T follicular helper cell (primary cell): Measurements from ENCODE around the gene TOMM34.
A peak's percentile ranks its signal among the peaks of the same experiment; 100 is the strongest.

Experiments
- DNase-seq: peaks from one replicate; pipeline ENCODE4 v3.0.0-alpha.2; 2020; ENCODE audit warnings: low read depth

The TOMM34 gene

GRCh38 chr20:44932916-44933315 lies 27.3 kb downstream of the TOMM34 start:
- DNase-seq: no peak

DNA sequence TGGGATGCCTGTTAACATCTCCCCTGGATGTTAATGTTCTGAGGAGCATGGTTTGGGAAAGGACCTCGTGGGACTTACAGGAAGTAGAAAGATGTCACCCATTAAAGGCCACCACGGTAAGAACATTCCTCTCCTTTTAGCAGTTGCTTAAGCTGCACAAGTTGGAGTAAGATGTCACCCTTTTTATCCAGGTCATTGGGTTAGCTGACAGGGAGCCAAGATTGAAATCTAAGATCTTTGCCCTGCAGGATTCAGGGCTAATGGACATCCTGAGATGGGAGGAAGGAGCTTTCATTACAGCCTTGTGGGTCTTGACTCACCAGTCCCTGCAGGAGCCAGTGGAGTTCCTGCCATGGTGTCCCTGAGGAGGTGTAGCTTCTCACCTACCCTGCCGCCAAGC lies 28.3 kb downstream of the TOMM34 start:
- no peak for DNase-seq

DNA sequence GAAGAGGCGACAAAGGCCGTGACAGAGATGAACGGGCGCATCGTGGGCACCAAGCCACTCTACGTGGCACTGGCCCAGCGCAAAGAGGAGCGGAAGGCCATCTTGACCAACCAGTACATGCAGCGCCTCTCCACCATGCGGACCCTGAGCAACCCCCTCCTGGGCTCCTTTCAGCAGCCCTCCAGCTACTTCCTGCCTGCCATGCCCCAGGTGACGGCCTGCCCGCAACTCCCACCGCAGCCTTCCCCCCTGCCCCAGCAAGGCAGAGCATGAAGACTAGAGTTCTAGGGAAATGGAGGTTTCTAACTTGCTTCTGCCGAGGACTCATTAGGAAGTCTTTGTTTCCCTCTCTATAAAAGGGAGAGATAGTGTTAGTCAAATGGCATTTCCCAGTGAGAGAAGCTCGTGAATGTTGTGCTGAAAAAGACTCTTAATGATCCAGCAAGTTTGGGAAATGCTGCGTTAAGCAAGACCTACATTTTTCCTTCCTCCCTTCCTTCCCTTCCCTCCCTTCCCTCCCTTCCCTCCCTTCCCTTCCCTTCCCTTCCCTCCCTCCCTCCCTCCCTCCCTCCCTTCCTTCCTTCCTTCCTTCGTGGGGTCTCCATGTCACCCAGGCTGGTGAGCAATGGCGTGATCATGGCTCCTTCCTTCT lies 29.6 kb downstream of the TOMM34 start:
- no peak for DNase-seq

DNA sequence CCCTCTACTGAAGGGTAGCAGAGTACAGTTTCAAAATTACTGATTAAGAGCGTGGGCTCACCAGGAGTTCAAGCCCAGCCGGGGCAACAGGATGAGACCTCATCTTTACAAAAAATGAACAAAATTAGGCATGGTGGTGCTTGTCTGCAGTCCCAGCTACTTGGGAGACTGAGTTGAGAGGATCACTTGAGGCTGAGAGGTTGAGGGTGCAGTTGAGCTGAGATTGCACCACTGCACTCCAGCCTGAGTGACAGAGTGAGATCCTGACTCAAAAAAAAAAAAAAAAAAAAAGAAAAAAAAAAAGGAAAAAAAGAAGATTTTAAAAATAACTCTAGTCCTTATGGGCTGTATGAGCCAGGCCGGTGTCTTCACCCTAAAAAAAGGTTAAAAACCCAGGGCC lies 31.6 kb downstream of the TOMM34 start:
- no peak for DNase-seq

- DNase-seq: no peak
These were observed 35.7 kb downstream of the TOMM34 start for GRCh38 chr20:44924541-44924940.

GRCh38 chr20:44921447-44921846 lies 38.8 kb downstream of the TOMM34 start:
- no peak for DNase-seq

GRCh38 chr20:44918761-44919160 lies 41.4 kb downstream of the TOMM34 start:
- no peak for DNase-seq

GRCh38 chr20:44918342-44918741 lies 41.9 kb downstream of the TOMM34 start:
- no peak for DNase-seq

DNA sequence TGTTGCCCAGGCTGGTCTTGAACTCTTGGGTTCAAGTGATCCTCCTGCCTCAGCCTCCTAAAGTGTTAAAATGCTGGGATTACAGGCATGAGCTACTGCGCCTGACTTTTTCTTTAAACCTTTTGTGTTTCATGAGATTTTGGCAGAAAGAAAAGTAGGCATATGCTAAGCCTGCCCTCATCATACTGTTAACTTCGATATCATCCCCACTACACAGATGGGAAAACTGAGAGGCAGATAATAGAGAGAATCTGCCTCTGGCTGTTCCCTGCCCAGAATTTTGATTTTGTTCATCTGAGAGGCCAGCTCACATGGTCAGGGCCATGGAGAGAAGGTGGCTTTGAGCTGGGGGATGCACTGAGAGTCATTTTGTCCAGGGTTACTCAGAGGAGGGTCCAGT lies 42.8 kb downstream of the TOMM34 start:
- DNase-seq: no peak

GRCh38 chr20:44916586-44916985 lies 43.6 kb downstream of the TOMM34 start:
- DNase-seq: no peak

DNA sequence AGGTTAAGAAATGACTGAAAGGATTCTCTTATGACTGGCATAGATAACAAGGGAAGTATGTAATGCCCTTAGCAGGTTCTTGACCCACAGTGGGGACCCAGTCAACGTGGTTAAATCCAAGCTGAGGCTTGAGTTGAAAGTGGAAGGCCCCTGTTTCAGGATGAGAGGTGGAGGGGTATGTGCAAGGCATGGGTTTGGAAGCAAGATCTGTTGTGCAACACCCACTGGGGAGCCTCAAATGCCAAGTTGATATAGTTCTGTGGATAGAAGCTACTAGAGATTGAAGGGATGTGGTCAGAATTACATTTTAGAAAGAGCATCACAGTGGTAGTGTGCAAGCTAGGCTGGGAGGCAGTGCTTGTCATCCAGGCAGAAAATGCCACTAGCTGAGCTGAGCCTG lies 45.3 kb downstream of the TOMM34 start:
- no peak for DNase-seq

DNA sequence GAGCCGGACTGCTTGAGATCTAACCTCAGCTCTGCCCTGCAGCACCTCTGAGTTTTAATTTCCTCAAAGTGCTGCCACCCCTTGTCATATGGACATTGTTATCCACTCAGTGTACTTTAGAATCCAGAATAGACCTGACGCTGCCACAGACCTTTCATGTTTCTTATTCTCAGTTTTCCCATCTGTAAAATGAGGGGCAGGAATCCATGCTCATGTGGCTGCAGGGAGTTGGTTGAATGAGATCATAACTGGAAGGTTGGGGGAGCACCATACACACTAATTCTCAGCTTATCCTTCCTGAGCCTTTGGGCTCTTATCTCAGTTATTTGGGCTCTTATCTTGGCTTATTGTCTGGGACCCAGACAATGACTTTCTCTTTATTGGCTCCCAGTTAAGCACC lies 48.0 kb downstream of the TOMM34 start:
- DNase-seq: no peak

DNA sequence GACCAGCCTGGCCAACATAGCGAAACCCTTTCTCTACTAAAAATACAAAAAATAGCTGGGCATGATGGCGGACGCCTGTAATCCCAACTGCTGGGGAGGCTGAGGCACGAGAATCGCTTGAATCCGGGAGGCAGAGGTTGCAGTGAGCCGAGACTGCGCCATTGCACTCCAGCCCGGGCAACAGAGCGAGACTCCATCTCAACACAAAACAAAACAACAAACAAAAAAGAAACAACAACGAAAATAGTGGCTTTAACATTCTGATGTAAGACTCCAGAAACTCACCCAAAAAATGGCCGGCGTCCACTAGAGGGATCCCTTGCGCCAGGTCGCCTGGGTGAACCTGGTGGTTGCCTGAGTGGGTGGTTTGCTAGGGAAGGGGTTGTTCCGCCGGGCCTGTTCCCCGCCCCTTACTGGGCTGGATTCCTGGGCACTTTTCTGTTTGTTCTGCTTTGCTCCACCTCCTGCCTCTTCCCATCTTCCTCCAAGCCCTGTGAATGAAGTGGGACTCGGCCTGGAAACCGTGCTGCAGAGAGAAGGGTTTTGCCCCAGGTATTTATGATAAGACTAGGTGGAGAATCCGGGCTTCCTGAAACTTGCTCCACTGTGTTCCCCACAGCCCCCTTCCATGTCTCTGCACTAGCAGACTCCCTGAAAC lies 48.8 kb downstream of the TOMM34 start:
- DNase-seq: peak; percentile 7

DNA sequence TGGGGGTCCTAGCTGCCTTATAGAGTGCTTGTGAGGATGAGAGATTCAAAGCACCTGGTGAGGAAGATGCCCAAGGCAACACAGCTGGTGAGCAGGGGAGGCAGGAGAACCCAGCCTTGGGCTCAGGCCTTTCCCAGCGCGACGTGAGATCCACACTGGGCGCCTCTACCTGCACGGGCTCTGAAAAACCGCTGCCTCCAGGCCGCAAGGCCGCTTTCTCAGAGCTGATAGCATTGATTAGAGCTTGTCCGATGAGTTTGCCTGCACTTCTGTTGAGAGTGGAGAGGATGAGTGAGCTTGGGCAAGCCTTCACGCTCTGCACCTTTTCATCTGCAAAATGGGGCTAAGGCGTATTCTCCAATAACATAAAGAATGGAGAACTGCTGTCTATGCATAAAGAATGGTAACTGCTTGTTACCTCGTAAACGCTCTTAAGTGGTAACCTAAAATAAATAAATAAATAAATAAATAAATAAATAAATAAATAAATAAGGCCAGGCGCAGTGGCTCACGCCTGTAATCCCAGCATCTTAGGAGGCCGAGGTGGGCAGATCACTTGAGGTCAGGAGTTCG lies 49.4 kb downstream of the TOMM34 start:
- no peak for DNase-seq

- DNase-seq: peak; percentile 66
These were observed 50.1 kb downstream of the TOMM34 start, which contains the start of gene PABPC1L for GRCh38 chr20:44909872-44910689. Gene PABPC1L, plus strand, starts transcription at chr20:44910060. Its CDS starts 84 bp downstream, at chr20:44910144.

GRCh38 chr20:44908987-44909871 lies 51.0 kb downstream of the TOMM34 start:
- no peak for DNase-seq

GRCh38 chr20:44904377-44904776 lies 55.8 kb downstream of the TOMM34 start:
- DNase-seq: no peak

- no peak for DNase-seq
These were observed 58.2 kb downstream of the TOMM34 start for GRCh38 chr20:44901974-44902373.

- no peak for DNase-seq
These were observed 59.9 kb downstream of the TOMM34 start for GRCh38 chr20:44900231-44900854.

DNA sequence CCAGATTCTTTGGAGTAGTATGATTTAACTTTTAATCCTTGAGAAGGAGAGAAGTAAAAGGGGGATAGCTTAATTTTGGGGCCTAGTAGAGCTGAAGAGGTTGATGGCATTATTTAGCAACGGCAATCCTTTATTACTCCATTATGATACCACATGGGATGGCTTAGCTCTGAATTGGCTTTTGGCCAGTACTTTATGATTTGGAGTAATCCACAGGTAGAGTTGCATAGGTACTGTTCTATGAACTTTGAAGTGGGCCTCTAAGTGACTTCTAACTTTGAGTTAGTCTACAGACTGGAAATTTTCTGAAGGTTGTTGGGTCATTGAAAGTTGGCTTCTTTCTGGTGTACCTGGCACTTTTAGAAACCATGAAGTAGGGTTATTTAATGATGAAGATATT lies 63.1 kb downstream of the TOMM34 start:
- DNase-seq: no peak

DNA sequence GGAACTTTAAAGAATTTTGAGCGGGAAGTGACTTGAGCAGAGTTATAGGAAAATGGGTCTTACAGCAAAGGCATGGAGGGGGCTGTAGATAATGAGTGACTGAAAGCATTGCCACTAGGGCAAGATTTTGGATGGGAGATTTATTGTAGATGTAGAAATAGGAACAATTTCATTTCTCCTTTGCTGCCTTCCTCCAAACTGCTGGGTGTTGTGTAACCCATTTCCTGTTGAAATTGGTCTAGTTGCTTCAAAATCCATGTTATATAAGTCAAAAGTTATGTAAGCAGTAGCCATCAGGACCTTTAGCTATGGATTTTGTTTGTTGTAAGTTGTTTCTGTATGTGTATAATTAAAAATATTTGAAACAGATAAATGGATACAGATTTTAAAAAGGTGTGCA lies 63.6 kb downstream of the TOMM34 start:
- DNase-seq: no peak
